GM21526 (cell line): ENCODE measurements around the gene ZBTB4.

Experiments used
- ATAC-seq: cut with Tn5 transposase; IDR thresholded peaks from one replicate; pipeline ENCODE4 v1.9.1; 2021; ENCODE audit warnings: moderate library complexity; ENCODE audit not compliant: unreplicated experiment, low FRiP score

The ZBTB4 gene

DNA sequence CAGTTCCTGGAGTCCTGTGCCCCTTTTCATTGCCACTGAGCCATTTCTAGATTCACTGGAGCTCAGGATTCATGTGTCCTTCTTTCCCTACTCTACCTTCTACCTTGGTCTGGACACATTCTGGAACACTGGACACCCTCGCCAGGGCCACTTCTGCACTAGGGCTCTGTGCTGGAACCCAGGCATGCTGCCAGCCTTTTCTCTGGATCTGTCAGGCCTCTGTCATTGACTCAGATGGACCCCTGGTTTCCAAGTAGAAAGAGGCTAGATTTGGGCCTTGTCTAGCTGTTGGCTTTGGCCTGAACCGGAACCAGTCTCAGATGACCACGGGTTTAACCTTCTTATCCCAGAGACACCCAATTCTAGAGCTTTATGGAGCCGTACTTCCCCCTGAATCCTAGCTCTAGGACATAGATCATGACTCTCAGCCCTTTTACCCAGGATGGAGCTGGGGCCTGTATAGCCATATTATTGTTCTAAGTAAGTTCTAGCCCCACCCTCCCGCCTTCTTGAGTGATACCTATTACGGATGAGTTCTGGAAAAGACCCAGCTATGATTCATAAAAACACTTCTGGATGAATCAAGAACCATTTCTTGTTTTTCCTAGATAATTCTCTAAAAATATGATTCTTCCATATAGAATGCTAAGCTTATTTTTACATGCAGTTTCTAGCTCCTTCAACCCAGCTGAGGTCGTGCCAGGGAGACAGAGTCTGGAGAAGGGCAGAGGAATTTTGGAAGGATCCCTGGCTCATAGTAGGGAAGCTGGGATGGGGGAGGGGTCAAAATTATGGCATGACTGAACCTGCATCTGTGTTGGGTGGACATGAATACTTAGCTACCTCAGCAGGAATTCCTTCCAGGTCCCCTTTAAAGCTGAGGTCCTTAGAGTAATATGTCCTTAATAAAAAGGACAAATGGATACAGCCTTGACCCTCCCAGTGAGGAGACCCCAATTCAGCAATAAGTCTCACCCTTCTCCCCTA lies 35.6 kb downstream of the ZBTB4 start:
- no peak for ATAC-seq

DNA sequence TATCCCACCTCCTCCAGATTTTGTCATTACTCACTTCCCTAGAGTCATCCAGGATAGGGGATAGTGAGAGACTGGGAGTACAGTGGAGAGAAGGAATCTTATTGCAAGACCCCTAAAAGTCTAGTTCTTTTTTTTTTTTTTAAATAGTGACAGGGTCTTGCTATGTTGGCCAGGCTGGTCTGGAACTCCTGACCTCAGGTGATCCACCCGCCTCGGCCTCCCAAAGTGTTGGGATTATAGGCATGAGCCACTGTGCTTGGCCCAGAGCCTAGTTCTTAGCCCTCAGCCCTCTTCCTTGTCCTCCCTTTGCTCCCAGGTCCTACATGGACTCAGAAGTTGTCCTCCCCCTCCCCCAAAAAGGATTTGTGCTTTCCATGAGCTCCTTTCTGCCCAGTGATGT lies 37.3 kb downstream of the ZBTB4 start:
- no peak for ATAC-seq

DNA sequence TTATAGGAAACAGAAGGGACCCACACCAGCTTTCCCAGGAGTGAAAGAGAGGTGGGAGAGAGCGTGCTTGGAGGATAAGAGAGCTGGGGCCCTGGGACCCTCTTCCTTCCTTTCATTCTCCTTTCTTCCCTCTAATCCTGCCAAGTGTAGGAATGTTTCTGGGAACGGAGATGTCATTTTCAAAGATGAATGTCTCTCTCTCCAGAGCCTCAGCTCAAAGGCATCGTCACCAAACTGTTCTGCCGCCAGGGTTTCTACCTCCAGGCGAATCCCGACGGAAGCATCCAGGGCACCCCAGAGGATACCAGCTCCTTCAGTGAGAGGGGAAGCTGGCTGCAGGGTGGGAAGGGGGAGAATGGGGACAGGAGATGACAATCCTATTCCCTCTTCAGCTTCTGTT lies 38.2 kb downstream of the ZBTB4 start:
- ATAC-seq: no peak

DNA sequence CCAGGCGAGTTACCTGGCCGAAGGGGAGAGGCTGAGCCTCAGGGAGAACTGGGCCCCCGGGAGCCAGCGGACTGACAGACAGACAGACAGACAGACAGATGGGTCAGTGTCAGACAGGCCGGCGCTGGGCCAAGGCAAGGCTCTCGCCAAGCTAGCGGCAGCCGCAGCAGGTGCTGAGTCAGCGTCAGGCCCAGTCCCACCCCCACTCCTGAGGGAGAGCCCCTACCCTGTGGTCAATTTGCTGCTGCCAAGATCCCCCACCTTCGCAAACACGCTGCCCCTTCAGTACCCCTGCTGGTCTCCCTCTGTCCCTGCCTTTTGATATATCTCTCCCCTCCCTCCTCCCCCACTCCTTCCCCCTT lies 38.6 kb downstream of the ZBTB4 start:
- ATAC-seq: no peak

DNA sequence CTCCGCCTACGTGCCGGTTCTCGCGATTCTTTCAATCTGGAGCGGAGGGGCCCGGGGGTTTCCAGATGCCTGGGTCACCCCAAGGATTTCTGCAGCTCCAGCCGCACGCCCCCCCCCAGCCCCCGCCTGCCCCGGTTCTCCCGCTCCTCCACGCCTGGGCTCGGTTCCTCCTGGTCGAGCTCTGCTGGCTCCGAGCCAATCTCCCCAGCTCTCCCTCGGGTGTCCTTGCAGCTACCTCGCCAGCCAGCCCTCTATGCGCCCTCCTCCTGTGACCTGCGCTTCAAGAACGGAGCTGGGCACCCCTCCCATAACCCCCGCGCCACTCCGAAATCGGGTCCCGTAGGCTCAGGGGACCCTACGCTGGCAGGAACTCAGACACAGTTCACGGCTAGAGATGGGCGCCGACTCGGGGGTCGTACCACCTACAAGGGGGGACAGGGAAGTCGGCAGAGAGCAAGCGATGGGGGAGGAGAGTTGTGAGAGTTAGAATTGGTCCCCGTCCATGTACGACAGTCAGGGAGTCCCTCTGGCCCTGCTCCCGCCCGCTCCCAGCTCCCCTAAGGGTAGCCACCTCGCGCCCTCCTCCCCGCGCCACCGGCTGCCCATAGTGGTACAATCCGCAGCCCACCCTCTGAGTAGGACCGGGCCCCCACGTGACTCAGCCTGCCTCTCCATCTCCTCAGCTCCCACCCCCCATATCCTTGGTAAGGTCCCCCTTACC lies 39.2 kb downstream of the ZBTB4 start:
- no peak for ATAC-seq

DNA sequence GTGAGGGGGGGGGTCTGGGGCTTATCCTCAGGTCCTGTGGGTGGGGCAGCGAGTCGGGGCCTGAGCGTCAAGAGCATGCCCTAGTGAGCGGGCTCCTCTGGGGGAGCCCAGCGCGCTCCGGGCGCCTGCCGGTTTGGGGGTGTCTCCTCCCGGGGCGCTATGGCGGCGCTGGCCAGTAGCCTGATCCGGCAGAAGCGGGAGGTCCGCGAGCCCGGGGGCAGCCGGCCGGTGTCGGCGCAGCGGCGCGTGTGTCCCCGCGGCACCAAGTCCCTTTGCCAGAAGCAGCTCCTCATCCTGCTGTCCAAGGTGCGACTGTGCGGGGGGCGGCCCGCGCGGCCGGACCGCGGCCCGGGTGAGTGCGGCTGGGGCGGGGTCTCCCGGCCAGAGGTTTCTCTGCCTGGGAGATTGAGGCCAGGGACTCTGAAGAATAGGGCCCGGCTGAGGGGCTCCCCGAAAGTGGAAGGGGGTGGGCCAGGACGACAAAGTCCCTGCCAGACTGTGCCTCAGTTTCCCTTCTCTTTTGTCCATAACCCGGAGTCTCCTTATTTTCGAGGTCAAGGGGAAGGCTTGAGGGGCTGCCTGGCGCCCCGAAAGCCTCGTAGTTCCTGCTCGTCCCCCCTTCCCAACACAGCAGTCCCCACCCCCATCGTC lies 39.8 kb downstream of the ZBTB4 start, which contains the start of gene FGF11:
TSS of gene FGF11 (plus strand) at position 51 of the 651 bp plus-strand sequence. CDS start at position 160, 109 bp downstream.
- no peak for ATAC-seq

DNA sequence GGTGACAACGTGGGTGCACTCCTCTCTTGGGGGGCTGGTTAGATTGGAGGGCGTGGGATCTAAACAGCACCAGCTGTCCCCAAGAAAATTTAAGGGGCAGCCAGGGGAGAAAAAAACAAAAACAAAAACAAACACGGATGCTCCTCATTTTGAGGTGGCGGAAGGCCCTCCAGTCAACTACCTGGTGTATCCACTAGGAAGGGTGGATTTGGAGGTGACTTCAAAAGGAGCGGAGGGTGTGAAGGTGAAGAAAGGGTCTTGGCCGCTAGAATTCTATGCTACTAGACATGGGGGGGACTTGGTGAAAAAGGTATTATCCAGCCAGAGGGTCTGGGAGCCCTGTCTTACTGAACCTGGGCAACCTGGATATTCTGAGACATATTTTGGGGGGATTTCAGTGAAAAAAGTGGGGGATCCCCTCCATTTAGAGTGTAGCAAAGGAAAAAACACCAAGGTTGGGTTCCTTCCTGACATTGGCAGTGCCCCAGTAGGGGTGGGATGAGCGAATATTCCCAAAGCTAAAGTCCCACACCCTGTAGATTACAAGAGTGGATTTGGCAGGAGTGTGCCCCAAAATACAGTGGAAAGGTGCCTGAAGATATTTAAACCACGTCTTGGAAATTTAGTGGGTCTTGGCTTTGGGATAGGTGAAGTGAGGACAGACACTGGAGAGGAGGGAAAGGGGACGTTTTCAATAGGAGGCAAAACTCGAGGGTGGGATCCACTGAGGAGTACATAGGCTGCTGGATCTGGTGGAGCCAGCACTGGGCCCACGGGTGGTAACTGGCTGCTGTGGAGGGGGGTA lies 40.6 kb downstream of the ZBTB4 start:
- no peak for ATAC-seq

DNA sequence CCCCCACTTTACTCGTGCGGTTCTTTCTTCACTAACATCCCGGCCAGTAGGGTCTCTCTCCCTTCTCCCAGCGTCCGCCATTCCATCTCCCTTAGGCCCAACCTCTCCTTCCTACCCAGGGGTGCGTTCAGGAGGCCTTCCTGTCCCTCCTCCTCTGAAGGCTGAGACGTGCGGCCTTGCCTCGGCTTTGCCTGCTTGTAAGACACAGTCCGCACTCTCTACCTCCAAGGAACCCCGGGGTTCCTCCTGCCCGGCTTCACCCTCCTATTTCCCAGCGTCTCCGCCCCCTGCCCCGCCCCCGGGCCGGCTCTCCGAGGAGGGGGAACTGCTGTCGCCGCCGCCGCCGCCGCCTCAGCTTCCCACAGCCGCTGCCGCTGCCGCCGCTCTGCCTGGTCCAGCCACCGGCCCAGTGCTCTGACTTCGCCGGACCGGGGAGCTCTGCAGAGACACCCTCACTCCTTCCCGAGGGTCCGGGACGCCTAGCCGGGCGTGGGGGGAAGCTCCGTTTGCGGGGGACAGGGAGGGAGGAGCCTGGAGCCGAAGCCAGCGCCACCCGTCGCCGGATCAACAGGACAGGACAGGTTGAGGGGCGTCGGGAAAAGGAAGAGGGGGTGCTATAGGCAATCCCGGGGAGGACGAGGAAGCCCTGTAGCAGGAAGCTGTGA lies 41.3 kb downstream of the ZBTB4 start:
- no peak for ATAC-seq

DNA sequence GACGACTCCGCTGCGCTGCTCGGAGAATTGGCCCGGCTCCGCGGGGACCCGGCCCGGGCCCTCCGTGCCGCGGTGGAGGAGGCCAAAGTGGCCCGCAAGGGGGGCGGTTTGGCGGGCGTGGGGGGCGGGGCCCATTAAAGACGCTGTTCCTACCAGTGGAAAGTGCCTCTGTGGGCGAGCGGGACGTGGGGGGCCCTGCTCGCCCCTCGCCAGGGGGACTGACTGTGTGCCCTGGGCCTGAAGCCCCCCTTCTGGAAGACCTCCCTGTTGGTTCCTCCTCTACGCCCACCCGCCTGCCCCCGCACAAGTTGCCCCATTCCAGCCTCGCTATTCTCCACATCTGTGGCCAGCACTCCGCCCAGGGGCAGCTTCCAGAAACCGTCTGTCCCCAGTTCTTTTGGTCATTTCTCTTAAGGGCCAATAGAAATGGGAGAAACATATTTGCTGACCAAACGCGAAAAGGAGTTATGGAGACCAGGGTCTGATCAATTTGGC lies 42.0 kb downstream of the ZBTB4 start:
- no peak for ATAC-seq

DNA sequence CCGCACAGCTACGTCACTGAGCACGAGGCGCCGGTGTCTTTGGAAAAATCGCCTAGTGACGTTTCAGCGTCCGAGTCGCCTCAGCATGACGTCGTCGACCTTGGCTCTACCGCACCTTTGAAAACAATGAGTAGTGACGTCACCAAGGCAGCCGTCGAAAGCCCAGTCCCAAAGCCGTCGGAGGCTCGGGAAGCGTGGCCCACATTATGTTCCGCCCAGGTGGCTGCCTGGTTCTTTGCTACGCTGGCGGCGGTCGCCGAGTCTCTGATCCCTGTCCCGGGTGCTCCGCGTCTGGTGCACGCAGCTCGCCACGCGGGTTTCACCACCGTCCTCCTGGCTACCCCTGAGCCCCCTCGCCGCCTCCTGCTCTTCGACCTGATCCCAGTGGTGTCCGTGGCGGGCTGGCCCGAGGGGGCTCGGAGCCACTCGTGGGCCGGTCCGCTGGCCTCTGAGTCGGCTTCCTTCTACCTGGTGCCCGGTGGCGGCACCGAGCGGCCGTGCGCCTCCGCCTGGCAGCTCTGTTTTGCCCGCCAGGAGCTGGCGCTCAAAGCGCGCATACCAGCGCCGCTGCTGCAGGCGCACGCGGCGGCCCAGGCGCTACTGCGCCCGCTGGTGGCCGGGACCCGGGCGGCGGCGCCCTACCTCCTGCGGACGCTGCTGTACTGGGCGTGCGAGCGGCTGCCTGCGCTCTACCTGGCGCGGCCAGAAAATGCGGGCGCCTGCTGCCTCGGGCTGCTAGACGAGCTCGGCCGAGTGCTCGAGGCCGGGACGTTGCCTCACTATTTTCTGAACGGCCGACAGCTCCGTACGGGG lies 42.7 kb downstream of the ZBTB4 start:
- no peak for ATAC-seq

DNA sequence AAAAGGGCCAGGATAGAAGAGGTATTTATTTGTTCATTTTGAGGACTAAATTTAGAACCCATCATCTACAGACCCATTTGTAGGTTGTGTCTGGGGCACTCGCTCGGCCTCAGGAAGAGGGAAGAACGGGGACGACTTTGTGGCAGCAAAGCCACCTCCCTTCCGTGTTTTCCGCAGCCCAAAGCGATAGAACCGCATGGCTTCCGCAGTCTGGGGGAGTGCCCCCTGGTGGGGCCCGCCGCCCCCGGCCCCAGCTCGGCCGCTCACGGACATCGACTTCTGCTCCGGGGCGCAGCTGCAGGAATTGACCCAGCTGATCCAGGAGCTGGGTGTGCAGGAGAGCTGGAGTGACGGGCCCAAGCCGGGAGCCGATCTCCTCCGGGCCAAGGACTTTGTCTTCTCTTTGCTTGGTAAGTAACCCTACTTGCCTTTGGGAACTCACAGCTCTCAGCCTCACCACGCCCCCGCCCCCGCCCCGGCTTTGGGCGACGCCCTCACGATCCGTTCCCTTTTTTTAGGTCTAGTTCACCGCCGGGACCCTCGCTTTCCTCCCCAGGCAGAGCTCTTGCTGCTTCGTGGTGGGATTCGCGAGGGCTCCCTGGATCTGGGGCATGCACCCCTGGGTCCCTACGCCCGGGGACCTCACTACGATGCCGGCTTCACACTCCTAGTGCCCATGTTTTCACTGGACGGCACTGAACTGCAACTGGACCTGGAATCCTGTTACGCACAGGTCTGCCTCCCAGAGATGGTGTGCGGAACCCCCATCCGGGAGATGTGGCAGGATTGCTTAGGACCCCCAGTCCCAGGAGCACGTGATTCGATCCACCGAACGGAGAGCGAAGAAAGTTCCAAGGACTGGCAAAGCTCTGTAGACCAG lies 43.5 kb downstream of the ZBTB4 start:
- peak; percentile 30 for ATAC-seq

DNA sequence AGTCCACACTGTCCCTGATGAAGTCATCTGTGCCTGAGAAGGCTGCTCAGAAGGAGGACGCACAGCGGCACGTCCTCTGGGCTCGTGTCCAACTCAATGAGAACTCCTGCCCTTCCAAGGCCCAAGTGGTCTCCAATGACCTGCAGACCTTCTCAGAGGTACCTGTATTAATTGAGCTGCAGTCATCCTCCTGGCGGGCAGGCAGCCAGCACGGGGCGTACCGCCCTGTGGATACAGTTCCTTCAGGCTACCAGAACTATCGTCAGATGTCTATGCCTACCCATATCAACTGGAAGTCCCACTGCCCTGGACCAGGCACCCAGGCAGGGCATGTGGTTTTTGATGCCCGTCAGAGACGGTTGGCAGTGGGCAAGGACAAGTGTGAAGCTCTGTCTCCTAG lies 47.1 kb downstream of the ZBTB4 start:
- no peak for ATAC-seq

DNA sequence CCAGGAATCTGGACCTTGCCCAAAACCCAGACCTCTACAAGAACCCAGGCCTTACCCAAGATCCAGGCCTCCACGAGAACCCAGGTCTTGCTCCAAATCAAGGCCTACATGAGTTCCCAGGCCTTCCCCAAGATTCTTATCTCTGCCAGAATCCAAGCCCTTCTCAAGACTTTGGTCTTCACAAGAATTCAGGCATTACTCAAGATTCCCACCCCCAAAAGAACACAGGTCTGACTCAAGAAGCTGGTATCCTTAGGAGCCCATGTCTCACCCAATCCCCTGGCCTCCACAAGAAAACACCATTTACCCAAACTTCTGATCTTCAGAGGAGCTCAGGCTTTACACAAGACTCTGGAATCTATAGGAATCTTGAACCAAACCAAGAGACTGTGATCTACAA lies 48.2 kb downstream of the ZBTB4 start:
- ATAC-seq: no peak

DNA sequence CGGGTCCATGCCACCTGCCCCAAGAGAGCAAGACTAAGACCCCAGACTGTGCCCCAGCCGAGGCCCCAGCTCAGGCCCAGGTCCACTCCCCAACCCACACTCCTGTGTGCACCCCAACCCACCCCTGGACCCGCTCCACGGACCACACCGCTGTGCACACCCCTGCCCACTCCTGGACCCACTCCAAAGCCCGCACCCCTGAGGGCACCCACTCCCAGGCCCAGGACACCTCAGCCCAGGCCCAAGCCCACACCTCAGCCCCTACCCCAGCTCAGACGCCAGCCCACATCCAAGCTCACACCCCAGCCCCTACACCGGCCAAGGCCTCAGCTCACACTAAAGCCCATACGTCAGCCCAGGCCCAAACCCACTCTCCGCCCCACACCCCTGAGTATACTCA lies 49.7 kb downstream of the ZBTB4 start:
- no peak for ATAC-seq

DNA sequence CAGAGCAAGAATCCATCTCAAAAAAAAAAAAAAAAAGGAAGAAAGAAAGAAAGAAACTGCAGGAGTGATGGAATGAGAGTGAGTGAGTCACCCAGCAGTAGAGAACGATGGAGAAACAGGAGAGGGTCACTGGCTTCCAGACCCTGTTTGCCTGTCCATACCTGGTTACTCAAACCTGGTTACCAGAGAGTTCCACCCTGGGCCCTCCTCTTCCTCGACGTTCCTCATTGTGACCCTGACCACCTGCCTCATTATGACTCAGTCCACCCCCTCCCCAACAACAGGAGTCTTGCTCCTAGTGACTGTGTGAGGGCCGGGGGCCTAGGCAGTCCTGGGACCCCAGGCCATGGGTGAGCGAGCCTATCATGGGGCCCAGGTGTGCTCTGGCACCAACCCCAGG lies 50.9 kb downstream of the ZBTB4 start, which contains the start of gene SPEM3:
TSS of gene SPEM3 (plus strand) at position 301 of the 400 bp plus-strand sequence. CDS start at position 347, 46 bp downstream.
- ATAC-seq: no peak

DNA sequence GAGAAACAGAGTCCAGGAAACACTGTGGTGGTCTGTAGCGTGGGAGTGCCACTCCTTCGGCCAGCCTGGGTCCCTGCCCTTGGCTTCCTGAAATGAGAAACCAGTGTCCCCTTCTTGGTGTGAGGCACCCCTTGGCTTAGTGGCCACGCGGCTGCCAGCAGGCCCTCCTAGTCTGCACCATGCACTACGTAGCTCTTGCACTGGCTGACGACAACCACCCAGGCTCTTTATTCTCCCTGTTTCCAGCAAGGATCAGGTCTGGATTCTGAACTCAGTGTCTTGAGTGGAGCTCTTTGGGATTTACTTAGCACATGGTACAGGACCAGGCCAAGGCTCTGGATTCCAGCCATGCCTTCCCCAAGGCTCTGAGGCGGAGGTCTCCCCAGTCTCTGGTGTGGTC lies 51.9 kb downstream of the ZBTB4 start:
- ATAC-seq: no peak

DNA sequence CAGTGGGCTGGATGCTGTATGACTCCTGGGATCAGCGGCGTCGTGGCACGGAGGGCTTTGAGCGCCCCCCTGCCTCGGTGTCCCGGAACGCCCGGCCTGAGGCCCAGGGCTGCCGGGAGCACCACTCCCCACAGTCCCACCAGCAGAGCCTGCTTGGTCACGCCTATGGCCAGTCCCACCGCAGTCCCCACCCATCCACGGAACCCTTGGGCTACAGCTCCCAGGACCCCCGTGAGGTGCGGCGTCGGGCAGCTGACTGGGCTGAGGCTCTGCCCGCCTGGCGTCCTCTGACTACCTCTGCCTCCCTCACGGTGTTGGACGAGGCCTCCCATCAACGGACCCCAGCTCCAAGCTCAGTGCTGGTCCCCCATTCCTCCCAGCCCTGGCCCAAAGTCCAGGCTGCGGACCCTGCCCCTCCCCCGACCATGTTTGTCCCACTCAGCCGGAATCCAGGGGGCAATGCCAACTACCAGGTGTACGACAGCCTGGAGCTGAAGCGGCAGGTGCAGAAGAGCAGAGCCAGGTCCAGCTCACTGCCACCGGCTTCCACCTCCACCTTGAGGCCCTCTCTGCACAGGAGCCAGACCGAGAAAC lies 52.4 kb downstream of the ZBTB4 start:
- no peak for ATAC-seq
